Measurements from ENCODE around the gene ATG7. TPM values are rescaled to one million over a fixed set of nuclear protein-coding genes. Genes with fewer than 3 reads are reported as not detected.

The ATG7 gene
- total RNA-seq, 2 experiments from 2014 or later = 26.4 to 28.6 TPM

GRCh38 chr3:11559816-11560633 lies 287.8 kb downstream of the ATG7 start:
- no peak for DNase-seq
- peaks cover 3% of the 10 kb centered on the region for H3K36me3 Mint-ChIP-seq
- no peak overlapping the region for H3K4me3 Mint-ChIP-seq
- no peaks in the 10 kb centered on the region for H3K9me3 Mint-ChIP-seq
- H3K27ac Mint-ChIP-seq = no peak overlapping the region
- peaks cover 3% of the 10 kb centered on the region for H3K4me1 Mint-ChIP-seq
- H3K27me3 Mint-ChIP-seq = no peaks in the 10 kb centered on the region
- POLR2A ChIA-PET = no interaction called here
- no peak for ATAC-seq (ENCODE audit: low read depth)

GRCh38 chr3:11560746-11561145 lies 288.5 kb downstream of the ATG7 start:
- DNase-seq (no peak), ATAC-seq (ENCODE audit: low read depth) (no peak)
- H3K36me3 Mint-ChIP-seq = peaks cover 3% of the 10 kb centered on the region
- no peak overlapping the region for H3K27ac Mint-ChIP-seq
- POLR2A ChIA-PET = no interaction called here
- no peak overlapping the region for H3K4me3 Mint-ChIP-seq
- no peaks in the 10 kb centered on the region for H3K9me3 Mint-ChIP-seq
- H3K27me3 Mint-ChIP-seq = no peaks in the 10 kb centered on the region
- peaks cover 3% of the 10 kb centered on the region for H3K4me1 Mint-ChIP-seq

- POLR2A ChIA-PET = no interaction called here
- no peaks in the 10 kb centered on the region for H3K9me3 Mint-ChIP-seq
- H3K4me3 Mint-ChIP-seq = no peak overlapping the region
- peak overlapping the region; percentile 42 for H3K27ac Mint-ChIP-seq
- peaks cover 3% of the 10 kb centered on the region for H3K4me1 Mint-ChIP-seq
- DNase-seq = no peak
- H3K27me3 Mint-ChIP-seq = no peaks in the 10 kb centered on the region
- peaks cover 3% of the 10 kb centered on the region for H3K36me3 Mint-ChIP-seq
- no peak for ATAC-seq (ENCODE audit: low read depth)
Observed at GRCh38 chr3:11562277-11562881, 290.2 kb downstream of the ATG7 start.

- Mint-ChIP-seq H3K36me3 (peaks cover 3% of the 10 kb centered on the region), H3K4me3 (no peak overlapping the region), H3K27ac (peak overlapping the region; percentile 35), H3K27me3 (no peaks in the 10 kb centered on the region), H3K4me1 (no peaks in the 10 kb centered on the region), H3K9me3 (no peaks in the 10 kb centered on the region)
- POLR2A ChIA-PET = no interaction called here
- DNase-seq (no peak), ATAC-seq (ENCODE audit: low read depth) (no peak)
Observed at GRCh38 chr3:11563159-11563864, 291.1 kb downstream of the ATG7 start.

GRCh38 chr3:11563865-11564185 lies 291.6 kb downstream of the ATG7 start:
- DNase-seq (no peak), ATAC-seq (ENCODE audit: low read depth) (no peak)
- Mint-ChIP-seq H3K4me1 (no peaks in the 10 kb centered on the region), H3K27me3 (no peaks in the 10 kb centered on the region), H3K27ac (peak overlapping the region; percentile 35), H3K4me3 (no peak overlapping the region), H3K36me3 (peaks cover 3% of the 10 kb centered on the region), H3K9me3 (no peaks in the 10 kb centered on the region)
- POLR2A ChIA-PET = no interaction called here

GRCh38 chr3:11564577-11565001 lies 292.4 kb downstream of the ATG7 start:
- H3K9me3 Mint-ChIP-seq = no peaks in the 10 kb centered on the region
- H3K4me1 Mint-ChIP-seq = no peaks in the 10 kb centered on the region
- POLR2A ChIA-PET = no interaction called here
- no peak overlapping the region for H3K27ac Mint-ChIP-seq
- DNase-seq (no peak), ATAC-seq (ENCODE audit: low read depth) (no peak)
- H3K36me3 Mint-ChIP-seq = peaks cover 3% of the 10 kb centered on the region
- no peak overlapping the region for H3K4me3 Mint-ChIP-seq
- no peaks in the 10 kb centered on the region for H3K27me3 Mint-ChIP-seq

GRCh38 chr3:11565072-11565471 lies 292.9 kb downstream of the ATG7 start:
- Mint-ChIP-seq H3K27me3 (no peaks in the 10 kb centered on the region), H3K9me3 (no peaks in the 10 kb centered on the region), H3K4me3 (no peak overlapping the region), H3K27ac (no peak overlapping the region), H3K4me1 (no peaks in the 10 kb centered on the region), H3K36me3 (peaks cover 3% of the 10 kb centered on the region)
- DNase-seq = no peak
- no peak for ATAC-seq (ENCODE audit: low read depth)
- POLR2A ChIA-PET = no interaction called here

GRCh38 chr3:11565492-11565891 lies 293.3 kb downstream of the ATG7 start:
- Mint-ChIP-seq H3K9me3 (no peaks in the 10 kb centered on the region), H3K27ac (no peak overlapping the region), H3K4me1 (no peaks in the 10 kb centered on the region), H3K36me3 (peaks cover 3% of the 10 kb centered on the region), H3K27me3 (no peaks in the 10 kb centered on the region), H3K4me3 (no peak overlapping the region)
- ATAC-seq (ENCODE audit: low read depth) (no peak), DNase-seq (no peak)
- POLR2A ChIA-PET = no interaction called here

- POLR2A ChIA-PET = no interaction called here
- DNase-seq = no peak
- H3K27me3 Mint-ChIP-seq = no peaks in the 10 kb centered on the region
- ATAC-seq (ENCODE audit: low read depth) = no peak
- no peak overlapping the region for H3K4me3 Mint-ChIP-seq
- no peaks in the 10 kb centered on the region for H3K9me3 Mint-ChIP-seq
- H3K4me1 Mint-ChIP-seq = no peaks in the 10 kb centered on the region
- H3K36me3 Mint-ChIP-seq = peaks cover 3% of the 10 kb centered on the region
- no peak overlapping the region for H3K27ac Mint-ChIP-seq
Observed at GRCh38 chr3:11565932-11566331, 293.7 kb downstream of the ATG7 start.

GRCh38 chr3:11566478-11566877 lies 294.3 kb downstream of the ATG7 start:
- Mint-ChIP-seq H3K4me1 (no peaks in the 10 kb centered on the region), H3K27me3 (no peaks in the 10 kb centered on the region), H3K4me3 (no peak overlapping the region), H3K36me3 (peaks cover 3% of the 10 kb centered on the region), H3K27ac (no peak overlapping the region), H3K9me3 (no peaks in the 10 kb centered on the region)
- no peak for ATAC-seq (ENCODE audit: low read depth)
- no peak for DNase-seq
- POLR2A ChIA-PET = no interaction called here

GRCh38 chr3:11566916-11567315 lies 294.7 kb downstream of the ATG7 start:
- H3K27ac Mint-ChIP-seq = no peak overlapping the region
- H3K27me3 Mint-ChIP-seq = no peaks in the 10 kb centered on the region
- no peak overlapping the region for H3K4me3 Mint-ChIP-seq
- POLR2A ChIA-PET = no interaction called here
- ATAC-seq (ENCODE audit: low read depth) (no peak), DNase-seq (no peak)
- no peaks in the 10 kb centered on the region for H3K4me1 Mint-ChIP-seq
- peaks cover 3% of the 10 kb centered on the region for H3K36me3 Mint-ChIP-seq
- H3K9me3 Mint-ChIP-seq = no peaks in the 10 kb centered on the region

GRCh38 chr3:11567516-11568467 lies 295.6 kb downstream of the ATG7 start:
- H3K36me3 Mint-ChIP-seq = peaks cover 3% of the 10 kb centered on the region
- H3K9me3 Mint-ChIP-seq = no peaks in the 10 kb centered on the region
- POLR2A ChIA-PET = no interaction called here
- H3K27ac Mint-ChIP-seq = no peak overlapping the region
- no peak overlapping the region for H3K4me3 Mint-ChIP-seq
- ATAC-seq (ENCODE audit: low read depth) (no peak), DNase-seq (no peak)
- H3K27me3 Mint-ChIP-seq = no peaks in the 10 kb centered on the region
- H3K4me1 Mint-ChIP-seq = peaks cover 2% of the 10 kb centered on the region

GRCh38 chr3:11568503-11569155 lies 296.4 kb downstream of the ATG7 start:
- peaks cover 6% of the 10 kb centered on the region for H3K36me3 Mint-ChIP-seq
- no peak overlapping the region for H3K27ac Mint-ChIP-seq
- POLR2A ChIA-PET = no interaction called here

More at GRCh38 chr3:11568503-11569155, 296.4 kb downstream of the ATG7 start:
- Mint-ChIP-seq H3K4me3 (no peak overlapping the region), H3K4me1 (peaks cover 2% of the 10 kb centered on the region), H3K27me3 (no peaks in the 10 kb centered on the region), H3K9me3 (no peaks in the 10 kb centered on the region)
- no peak for ATAC-seq (ENCODE audit: low read depth)
- no peak for DNase-seq
